Breast epithelium (tissue), 4 donors: ENCODE results near the gene TUBGCP5. TPM values are rescaled to one million over a fixed set of nuclear protein-coding genes. Genes with fewer than 3 reads are reported as not detected.
A peak's percentile ranks its signal among the peaks of the same experiment; 100 is the strongest.
"Not testable (repeated sequence)": the region's sequence is repeated elsewhere in the genome, so short reads cannot be mapped to it uniquely, and the experiment has no call there.

Experiments
- DNase-seq, 2 donors: peaks; one replicate each; pipeline ENCODE4 v3.0.0-alpha.2; 2019; ENCODE audit warnings: low spot score in 2 of 2
- H3K27ac ChIP-seq, 2 donors: fragments of 200-600 bp; sonication (generic) in 1 of 2; one replicate each; pipeline ENCODE4 v1.5.1; 2016 to 2019; ENCODE audit warnings: mild to moderate bottlenecking in 1 of 2
- H3K27me3 ChIP-seq, 2 donors: fragments of 200-600 bp; sonication (generic) in 1 of 2; one replicate each; pipeline versions ENCODE4 v1.5.1 to v1.6.0; 2017 to 2019; ENCODE audit warnings: control low read depth in 1 of 2, mild to moderate bottlenecking in 1 of 2
- H3K36me3 ChIP-seq: fragments of 200-600 bp; one replicate; pipeline ENCODE4 v1.5.1; 2019
- H3K4me1 ChIP-seq, 2 donors: fragments of 200-600 bp; sonication (generic); one replicate each; pipeline ENCODE4 v1.5.1; 2016 to 2019; ENCODE audit warnings: control low read depth in 1 of 2
- H3K4me3 ChIP-seq, 3 donors: fragments of 200-600 bp; sonication (generic); 1 replicate in 2 of 3; 2 replicates in 1 of 3; pipeline ENCODE4 v1.5.1; 2016 to 2019; ENCODE audit warnings: mild to moderate bottlenecking in 3 of 3, moderate library complexity in 2 of 3
- H3K9me3 ChIP-seq, 2 donors: fragments of 200-600 bp; sonication (generic) in 1 of 2; one replicate each; pipeline ENCODE4 v1.5.1; 2016 to 2019; ENCODE audit warnings: control low read depth in 1 of 2
- POLR2A ChIP-seq: fragments of 450-650 bp; IDR thresholded peaks from one replicate; pipeline ENCODE4 v1.6.1; 2016; ENCODE audit warnings: antibody characterized with exemption, mild to moderate bottlenecking, moderate library complexity
- POLR2AphosphoS5 ChIP-seq, 3 donors: sonication (generic); formaldehyde crosslinking; IDR thresholded peaks; one replicate each; pipeline ENCODE4 v1.6.1; 2017; ENCODE audit warnings: antibody characterized with exemption in 3 of 3
- intact Hi-C: fragments of 100-400 bp; cut with DNase I; formaldehyde crosslinking; loops from one replicate; pipeline ENCODE4 v1.15.1; 2023; ENCODE audit warnings: low total_unique reads
- total RNA-seq, 3 donors: library from RNA; depleted of rRNA; stranded (reverse); fragments of >200 nt; gene quantifications; one replicate each; pipeline ENCODE4 v1.1.0, GENCODE V29; 2016
- TF ChIP-seq, protein P1 (sequence below), 3 donors: fragments of 450-650 bp; IDR thresholded peaks; one replicate each; pipeline ENCODE4 v1.5.1; 2016 to 2017; ENCODE audit warnings: antibody characterized with exemption in 3 of 3, mild to moderate bottlenecking in 3 of 3, moderate library complexity in 3 of 3

TUBGCP5 gene
- total RNA-seq, 3 donors from 2014 or later = 27.5 to 33.6 (median 28.0) TPM

DNA sequence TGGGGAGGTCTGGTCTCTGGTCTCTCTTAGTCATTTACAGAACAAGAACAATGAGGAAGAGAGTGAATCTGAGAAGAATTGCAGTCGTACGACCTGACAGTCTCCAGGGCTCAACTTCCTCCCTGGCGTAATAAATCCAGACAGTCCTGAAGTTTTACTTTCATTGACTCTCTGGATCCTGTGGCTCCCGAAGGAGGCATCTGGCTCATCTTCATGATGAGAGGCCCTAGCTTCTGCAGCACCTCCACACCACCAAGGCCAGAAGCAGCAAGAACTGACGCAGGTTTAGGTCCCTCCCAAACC is 47.4 kb downstream of the TUBGCP5 start:
- Histone ChIP-seq H3K36me3 (no peaks in the 10 kb centered on the region), H3K4me3 (no peak overlapping the region), H3K9me3 (no peaks in the 10 kb centered on the region), H3K27ac (no peak overlapping the region), H3K27me3 (no peaks in the 10 kb centered on the region), H3K4me1 (no peaks in the 10 kb centered on the region)
- intact Hi-C loops = no loop called here
- DNase-seq = no peak
- TF ChIP-seq, protein P1, sequence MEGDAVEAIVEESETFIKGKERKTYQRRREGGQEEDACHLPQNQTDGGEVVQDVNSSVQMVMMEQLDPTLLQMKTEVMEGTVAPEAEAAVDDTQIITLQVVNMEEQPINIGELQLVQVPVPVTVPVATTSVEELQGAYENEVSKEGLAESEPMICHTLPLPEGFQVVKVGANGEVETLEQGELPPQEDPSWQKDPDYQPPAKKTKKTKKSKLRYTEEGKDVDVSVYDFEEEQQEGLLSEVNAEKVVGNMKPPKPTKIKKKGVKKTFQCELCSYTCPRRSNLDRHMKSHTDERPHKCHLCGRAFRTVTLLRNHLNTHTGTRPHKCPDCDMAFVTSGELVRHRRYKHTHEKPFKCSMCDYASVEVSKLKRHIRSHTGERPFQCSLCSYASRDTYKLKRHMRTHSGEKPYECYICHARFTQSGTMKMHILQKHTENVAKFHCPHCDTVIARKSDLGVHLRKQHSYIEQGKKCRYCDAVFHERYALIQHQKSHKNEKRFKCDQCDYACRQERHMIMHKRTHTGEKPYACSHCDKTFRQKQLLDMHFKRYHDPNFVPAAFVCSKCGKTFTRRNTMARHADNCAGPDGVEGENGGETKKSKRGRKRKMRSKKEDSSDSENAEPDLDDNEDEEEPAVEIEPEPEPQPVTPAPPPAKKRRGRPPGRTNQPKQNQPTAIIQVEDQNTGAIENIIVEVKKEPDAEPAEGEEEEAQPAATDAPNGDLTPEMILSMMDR (IDR thresholded peaks at IDR 0.05) = no peak
- no peak for TF ChIP-seq POLR2AphosphoS5 (IDR thresholded peaks at IDR 0.05)
- no peak for TF ChIP-seq POLR2A

- intact Hi-C loops = no loop called here
- Histone ChIP-seq H3K4me1 (no peaks in the 10 kb centered on the region), H3K27me3 (no peaks in the 10 kb centered on the region), H3K9me3 (no peaks in the 10 kb centered on the region), H3K4me3 (no peak overlapping the region), H3K36me3 (no peaks in the 10 kb centered on the region), H3K27ac (no peak overlapping the region)
- DNase-seq = no peak
- TF ChIP-seq, protein P1 (IDR thresholded peaks at IDR 0.05) = no peak
- TF ChIP-seq POLR2A (no peak), POLR2AphosphoS5 (IDR thresholded peaks at IDR 0.05) (no peak)
These were observed 49.5 kb downstream of the TUBGCP5 start for GRCh38 chr15:22989576-22990477.

DNA sequence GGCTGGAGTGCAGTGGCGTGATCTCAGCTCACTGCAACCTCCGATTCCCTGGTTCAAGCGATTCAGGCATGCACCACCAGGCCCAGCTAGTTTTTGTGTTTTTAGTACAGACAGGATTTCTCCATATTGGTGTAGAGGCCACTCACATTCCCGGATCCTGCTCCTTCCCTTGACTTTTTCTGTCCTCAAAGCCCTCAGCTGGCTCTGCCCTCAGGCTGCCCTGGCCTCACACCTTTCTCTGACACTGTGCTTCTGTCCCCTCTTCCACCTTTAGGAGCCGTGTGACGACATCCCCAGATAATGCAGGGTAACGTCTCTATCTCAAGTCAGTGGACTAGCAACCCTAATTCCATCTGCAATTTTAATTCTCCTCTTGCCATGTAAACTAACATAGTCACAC is 50.6 kb downstream of the TUBGCP5 start:
- intact Hi-C loops = no loop called here
- TF ChIP-seq, protein P1 (IDR thresholded peaks at IDR 0.05) = no peak
- TF ChIP-seq POLR2A (no peak), POLR2AphosphoS5 (IDR thresholded peaks at IDR 0.05) (no peak)

GRCh38 chr15:22981931-22982330 is 57.4 kb downstream of the TUBGCP5 start:
- H3K36me3 ChIP-seq, H3K9me3 ChIP-seq, H3K4me3 ChIP-seq, DNase-seq, H3K4me1 ChIP-seq, H3K27ac ChIP-seq, intact Hi-C loops, H3K27me3 ChIP-seq: not testable (repeated sequence)

More for the DNA sequence above, 50.6 kb downstream of the TUBGCP5 start:
- DNase-seq = no peak
- no peaks in the 10 kb centered on the region for H3K9me3 ChIP-seq
- no peaks in the 10 kb centered on the region for H3K27me3 ChIP-seq
- no peaks in the 10 kb centered on the region for H3K4me1 ChIP-seq
- no peaks in the 10 kb centered on the region for H3K36me3 ChIP-seq
- H3K27ac ChIP-seq = no peak overlapping the region
- no peak overlapping the region for H3K4me3 ChIP-seq

DNA sequence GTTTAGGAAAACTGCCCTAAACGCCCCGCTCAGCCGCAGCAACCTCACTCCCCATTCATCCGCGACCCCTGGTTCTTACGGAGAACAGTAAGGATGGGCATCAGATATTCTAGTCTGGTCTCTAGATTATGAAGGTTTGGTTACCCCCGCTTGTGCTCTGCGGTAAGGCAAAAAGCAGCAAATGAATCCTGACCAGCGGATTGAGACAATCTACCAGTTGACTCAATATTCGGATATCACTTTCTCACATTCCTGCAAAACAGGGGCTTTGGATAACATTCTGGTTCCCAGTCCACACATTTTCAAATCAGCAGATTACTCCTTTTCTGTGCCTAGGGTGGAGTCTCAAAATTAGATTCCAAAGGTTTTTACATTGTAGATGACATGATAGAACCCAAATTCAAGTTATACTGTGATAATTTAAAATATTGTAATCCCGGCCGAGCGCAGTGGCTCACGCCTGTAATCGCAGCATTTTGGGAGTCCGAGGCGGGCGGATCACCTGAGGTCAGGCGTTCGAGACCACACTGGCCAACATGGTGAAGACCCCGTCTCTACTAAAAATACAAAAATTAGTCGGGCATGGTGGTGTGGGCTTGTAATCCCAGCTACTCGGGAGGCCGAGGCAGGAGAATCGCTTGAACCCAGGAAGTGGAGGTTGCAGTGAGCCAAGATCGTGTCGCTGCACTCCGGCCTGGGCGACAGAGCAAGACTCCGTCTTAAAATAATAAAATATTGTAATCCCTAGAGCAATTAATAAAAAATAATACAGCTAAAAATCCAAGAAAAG is 58.1 kb downstream of the TUBGCP5 start:
- H3K4me1 ChIP-seq = peaks cover 3 to 10% of the 10 kb centered on the region in 2 donors
- H3K4me3 ChIP-seq = peak overlapping the region; percentile 70 to 89 (median 89)
- TF ChIP-seq POLR2A = no peak
- TF ChIP-seq, protein P1 (IDR thresholded peaks at IDR 0.05) = no peak
- TF ChIP-seq POLR2AphosphoS5 (IDR thresholded peaks at IDR 0.05) = no peak
- DNase-seq = no peak
- no peaks in the 10 kb centered on the region for H3K9me3 ChIP-seq
- no peaks in the 10 kb centered on the region for H3K36me3 ChIP-seq
- intact Hi-C loops = no loop called here
- H3K27me3 ChIP-seq = no peaks in the 10 kb centered on the region
- peak overlapping the region; percentile 91 to 95 for H3K27ac ChIP-seq
